Stimulated activated naive CD8-positive, alpha-beta T cell treated with anti-CD3 and anti-CD28 coated beads, Interleukin-15, amount 100 ng/mL, for 72 hours (primary cell): Measurements from ENCODE around the gene C2CD2L.

Source experiments
- ATAC-seq: fragments of 150-1000 bp; cut with Tn5 transposase; 2 replicates; pipeline ENCODE4 v1.10.0; 2021; ENCODE audit warnings: mild to moderate bottlenecking, moderate library complexity
- DNase-seq, 2 donors: peaks; one replicate each; pipeline ENCODE4 v3.0.0; 2021 to 2022
- H3K27ac Mint-ChIP-seq, 2 donors: one replicate each; pipeline ENCODE4 v1.8.0; 2022; ENCODE audit warnings: mild to moderate bottlenecking in 2 of 2, mixed read lengths in 2 of 2, moderate library complexity in 2 of 2
- H3K27me3 Mint-ChIP-seq: one replicate; pipeline ENCODE4 v1.8.0; 2022; ENCODE audit warnings: mixed read lengths
- H3K4me1 Mint-ChIP-seq: one replicate; pipeline ENCODE4 v1.8.0; 2022; ENCODE audit warnings: mild to moderate bottlenecking, mixed read lengths
- H3K4me3 Mint-ChIP-seq, 2 donors: one replicate each; pipeline ENCODE4 v1.8.0; 2022; ENCODE audit warnings: mild to moderate bottlenecking in 2 of 2, mixed read lengths in 2 of 2, moderate library complexity in 1 of 2
- H3K9me3 Mint-ChIP-seq, 2 donors: one replicate each; pipeline ENCODE4 v1.8.0; 2022; ENCODE audit warnings: mixed read lengths in 2 of 2

Gene C2CD2L

DNA sequence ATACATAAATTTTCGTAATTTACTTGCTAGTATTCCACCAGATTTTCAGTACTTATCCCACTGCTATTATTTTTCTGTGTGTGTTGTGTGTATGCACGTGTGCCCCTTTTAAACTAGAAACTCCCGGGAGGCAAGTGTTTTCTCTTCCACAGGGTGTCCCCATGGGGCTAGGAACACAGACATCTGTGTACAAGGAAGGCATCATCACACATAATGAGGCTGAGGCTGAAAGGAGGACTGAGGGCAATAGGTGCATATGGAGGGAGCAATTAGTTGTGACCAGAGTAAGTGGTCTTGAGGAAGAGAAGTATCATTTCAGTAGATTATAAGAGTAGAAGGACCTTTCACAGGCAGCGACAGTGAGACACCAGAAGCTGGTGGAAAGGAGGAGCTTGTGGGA lies 3.4 kb upstream of the C2CD2L start:
- DNase-seq = no peak
- ATAC-seq = no peak
- H3K4me3 Mint-ChIP-seq = no peak overlapping the region
- H3K27ac Mint-ChIP-seq = no peak overlapping the region
- peaks cover 48% of the 10 kb centered on the region for H3K4me1 Mint-ChIP-seq
- H3K9me3 Mint-ChIP-seq = no peaks in the 10 kb centered on the region
- no peaks in the 10 kb centered on the region for H3K27me3 Mint-ChIP-seq

DNA sequence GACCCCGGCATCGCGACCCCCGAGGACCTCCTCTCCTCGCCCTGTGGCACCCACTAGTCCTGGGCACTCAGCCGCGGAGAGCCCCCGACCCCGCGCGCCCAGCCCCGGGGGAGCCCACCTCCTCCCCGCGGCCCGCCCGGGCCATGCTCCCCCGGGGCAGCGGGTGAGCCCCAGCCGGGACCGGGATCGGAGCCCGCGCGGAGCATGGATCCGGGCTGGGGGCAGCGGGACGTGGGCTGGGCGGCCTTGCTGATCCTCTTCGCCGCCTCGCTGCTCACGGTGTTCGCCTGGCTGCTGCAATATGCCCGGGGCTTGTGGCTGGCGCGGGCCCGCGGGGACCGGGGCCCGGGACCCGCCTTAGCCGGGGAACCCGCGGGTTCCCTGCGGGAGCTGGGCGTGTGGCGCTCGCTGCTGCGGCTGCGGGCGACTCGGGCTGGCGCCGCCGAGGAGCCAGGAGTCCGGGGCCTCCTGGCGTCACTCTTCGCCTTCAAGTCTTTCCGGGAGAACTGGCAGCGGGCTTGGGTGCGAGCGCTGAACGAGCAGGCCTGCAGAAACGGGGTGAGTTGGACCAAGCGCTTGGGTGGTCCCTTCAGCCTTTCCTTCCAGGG lies 498 bp downstream of the C2CD2L start:
- Mint-ChIP-seq H3K27me3 (no peaks in the 10 kb centered on the region), H3K9me3 (no peaks in the 10 kb centered on the region), H3K27ac (peak overlapping the region; percentile 37 to 92), H3K4me3 (peak overlapping the region; percentile 96), H3K4me1 (peaks cover 57% of the 10 kb centered on the region)
- DNase-seq = peak in 1 of 2 donors; percentile 19
- ATAC-seq = peak; percentile 42

DNA sequence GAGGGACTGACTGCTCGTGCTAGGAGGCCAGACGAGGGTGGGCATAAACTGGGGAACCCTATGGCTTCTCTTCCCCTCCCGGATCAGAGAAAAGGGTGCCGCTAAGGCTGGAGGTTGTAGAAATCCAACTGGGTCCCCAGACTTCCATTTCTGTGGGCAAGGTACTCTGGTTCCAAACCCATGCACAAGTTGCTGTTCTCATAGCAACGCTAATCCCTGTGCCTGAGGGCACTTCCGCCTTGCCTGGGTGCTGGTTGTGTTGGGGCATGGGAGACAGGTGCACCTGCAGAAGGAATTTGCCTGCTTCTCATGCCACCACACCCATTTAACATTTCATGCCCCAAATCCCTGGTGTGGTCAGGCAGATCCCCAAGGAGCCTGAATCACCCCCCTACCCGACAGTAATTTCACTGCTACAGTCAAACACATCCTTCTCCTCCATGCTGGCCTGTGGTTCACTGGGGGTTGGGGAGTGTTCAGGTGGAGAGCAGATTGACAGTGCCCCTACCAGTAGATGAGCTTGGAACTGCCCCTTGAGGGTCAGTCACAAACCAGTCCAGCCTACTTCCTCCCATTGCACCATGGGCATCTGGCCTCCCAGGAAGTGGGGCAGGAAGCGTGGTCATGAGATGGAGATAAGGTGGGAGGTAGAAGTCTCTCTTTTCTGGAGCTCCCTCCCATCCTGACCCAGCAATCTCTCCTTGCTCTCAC lies 1.2 kb downstream of the C2CD2L start:
- DNase-seq (peak in 1 of 2 donors; percentile 50), ATAC-seq (peak; percentile 43)
- peak overlapping the region; percentile 96 for H3K4me3 Mint-ChIP-seq
- H3K27ac Mint-ChIP-seq = peak overlapping the region; percentile 92
- H3K4me1 Mint-ChIP-seq = peaks cover 60% of the 10 kb centered on the region
- H3K27me3 Mint-ChIP-seq = no peaks in the 10 kb centered on the region
- H3K9me3 Mint-ChIP-seq = no peaks in the 10 kb centered on the region

DNA sequence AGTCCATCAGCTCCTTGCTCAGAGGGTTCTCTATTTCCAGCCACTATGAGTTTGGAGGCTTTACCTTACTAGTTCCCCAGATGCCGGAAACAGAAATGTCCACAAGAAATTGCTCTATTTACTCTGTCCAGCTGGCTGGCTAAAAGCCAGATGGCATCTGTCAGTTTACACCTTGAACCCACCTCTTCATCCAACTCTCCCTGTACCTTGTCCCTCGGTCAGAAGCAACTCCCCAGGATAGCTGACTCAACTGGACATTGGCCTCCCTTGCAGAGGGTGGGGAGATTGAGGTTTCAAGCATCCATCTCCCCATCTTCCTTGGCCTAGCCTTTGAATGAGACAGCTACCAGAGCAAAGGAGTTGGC lies 1.7 kb downstream of the C2CD2L start:
- H3K4me1 Mint-ChIP-seq = peaks cover 63% of the 10 kb centered on the region
- H3K27me3 Mint-ChIP-seq = no peaks in the 10 kb centered on the region
- DNase-seq (no peak), ATAC-seq (no peak)
- no peak overlapping the region for H3K27ac Mint-ChIP-seq
- H3K4me3 Mint-ChIP-seq = peak overlapping the region; percentile 96
- H3K9me3 Mint-ChIP-seq = no peaks in the 10 kb centered on the region

DNA sequence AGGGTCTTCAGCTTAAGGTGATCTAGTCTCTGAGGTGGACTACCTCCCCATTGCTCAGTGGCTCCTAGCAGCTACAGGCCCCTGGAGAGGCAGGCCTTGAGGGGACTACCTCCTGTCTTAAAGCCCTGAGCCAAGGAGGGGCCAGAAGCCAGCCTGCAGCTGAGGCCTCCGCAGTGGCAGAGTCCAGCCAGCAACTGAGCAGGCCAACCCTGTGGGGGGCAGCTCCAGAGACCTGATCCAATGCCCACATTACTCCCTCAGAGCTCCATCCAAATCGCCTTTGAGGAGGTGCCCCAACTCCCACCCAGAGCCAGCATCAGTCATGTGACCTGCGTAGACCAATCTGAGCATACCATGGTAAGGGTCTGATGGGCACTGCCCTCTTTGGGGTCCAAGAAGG lies 2.7 kb downstream of the C2CD2L start:
- H3K4me3 Mint-ChIP-seq = peak overlapping the region; percentile 96
- peaks cover 69% of the 10 kb centered on the region for H3K4me1 Mint-ChIP-seq
- no peaks in the 10 kb centered on the region for H3K27me3 Mint-ChIP-seq
- DNase-seq (no peak), ATAC-seq (no peak)
- no peaks in the 10 kb centered on the region for H3K9me3 Mint-ChIP-seq
- H3K27ac Mint-ChIP-seq = no peak overlapping the region

DNA sequence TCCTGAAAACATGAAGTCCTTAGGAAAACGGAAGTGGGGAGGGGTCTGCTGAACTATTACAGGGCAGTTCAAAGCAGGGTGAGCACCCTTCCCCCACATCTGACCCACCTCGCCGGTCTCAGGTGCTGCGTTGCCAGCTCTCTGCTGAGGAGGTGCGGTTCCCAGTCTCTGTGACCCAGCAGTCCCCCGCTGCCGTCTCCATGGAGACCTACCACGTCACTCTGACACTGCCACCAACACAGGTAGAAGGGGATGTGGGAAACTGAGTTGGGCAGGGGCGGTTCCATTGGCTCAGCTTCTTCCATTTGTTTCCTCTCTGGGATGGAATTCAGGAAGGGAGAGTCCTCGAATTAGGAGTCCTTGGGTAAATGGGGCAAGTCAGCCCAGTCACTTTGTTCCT lies 3.3 kb downstream of the C2CD2L start:
- ATAC-seq (no peak), DNase-seq (no peak)
- no peak overlapping the region for H3K4me3 Mint-ChIP-seq
- no peaks in the 10 kb centered on the region for H3K9me3 Mint-ChIP-seq
- peak overlapping the region in 1 of 2 donors; percentile 44 for H3K27ac Mint-ChIP-seq
- no peaks in the 10 kb centered on the region for H3K27me3 Mint-ChIP-seq
- H3K4me1 Mint-ChIP-seq = peaks cover 70% of the 10 kb centered on the region

DNA sequence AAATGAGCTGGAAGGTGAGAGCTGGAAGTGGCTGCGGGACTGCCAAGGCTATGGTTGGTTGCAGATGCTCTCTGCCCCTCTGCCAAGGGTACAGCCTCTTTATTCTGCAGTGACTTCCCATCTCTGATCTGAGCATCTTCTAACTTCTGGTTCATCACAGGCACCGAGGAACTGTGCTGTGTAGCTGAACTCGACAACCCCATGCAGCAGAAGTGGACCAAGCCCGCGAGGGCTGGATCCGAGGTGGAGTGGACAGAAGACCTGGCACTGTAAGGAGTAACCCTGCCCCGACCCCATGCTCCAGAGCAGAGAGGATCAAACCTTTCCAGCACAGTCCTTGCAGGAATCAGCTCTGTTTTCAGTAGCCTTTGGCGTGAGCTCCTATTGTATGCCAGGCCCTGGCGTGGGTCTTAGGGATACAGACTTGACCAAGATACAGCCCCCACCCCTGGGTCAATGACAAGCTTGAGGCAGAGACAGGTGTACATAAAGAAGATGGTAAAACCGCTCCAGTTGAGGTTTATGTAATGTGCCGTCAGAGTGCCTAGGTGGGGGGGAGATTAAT lies 4.3 kb downstream of the C2CD2L start:
- Mint-ChIP-seq H3K27ac (no peak overlapping the region), H3K4me1 (peaks cover 73% of the 10 kb centered on the region), H3K4me3 (no peak overlapping the region), H3K27me3 (no peaks in the 10 kb centered on the region), H3K9me3 (no peaks in the 10 kb centered on the region)
- DNase-seq = no peak
- no peak for ATAC-seq

DNA sequence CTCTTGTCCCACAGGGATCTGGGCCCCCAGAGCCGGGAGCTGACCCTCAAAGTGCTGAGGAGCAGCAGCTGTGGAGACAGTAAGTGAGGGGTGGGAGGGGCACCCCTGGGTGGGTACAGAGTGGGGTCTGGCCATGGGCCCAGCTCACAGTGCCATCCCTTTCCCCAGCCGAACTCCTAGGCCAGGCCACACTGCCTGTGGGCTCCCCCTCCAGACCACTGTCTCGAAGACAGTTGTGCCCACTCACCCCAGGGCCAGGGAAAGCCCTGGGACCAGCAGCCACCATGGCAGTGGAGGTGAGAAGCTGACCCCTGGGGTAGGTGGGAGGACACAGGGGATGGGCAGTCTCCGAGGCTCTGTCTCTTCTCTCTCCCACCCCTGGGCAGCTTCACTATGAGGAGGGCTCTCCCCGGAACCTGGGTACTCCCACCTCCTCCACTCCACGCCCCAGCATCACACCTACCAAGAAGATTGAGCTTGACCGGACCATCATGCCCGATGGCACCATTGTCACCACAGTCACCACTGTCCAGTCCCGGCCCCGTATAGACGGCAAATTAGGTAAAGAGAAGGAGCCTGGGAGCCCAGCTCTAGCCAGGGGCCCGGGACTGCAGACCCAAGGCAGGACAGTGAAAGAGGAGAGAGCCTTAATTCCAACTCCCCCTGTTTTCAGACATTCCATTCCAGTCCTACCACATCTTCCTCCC lies 5.3 kb downstream of the C2CD2L start:
- Mint-ChIP-seq H3K27ac (peak overlapping the region in 1 of 2 donors; percentile 5), H3K4me3 (no peak overlapping the region), H3K9me3 (no peaks in the 10 kb centered on the region), H3K27me3 (no peaks in the 10 kb centered on the region), H3K4me1 (peaks cover 77% of the 10 kb centered on the region)
- DNase-seq (no peak), ATAC-seq (no peak)

DNA sequence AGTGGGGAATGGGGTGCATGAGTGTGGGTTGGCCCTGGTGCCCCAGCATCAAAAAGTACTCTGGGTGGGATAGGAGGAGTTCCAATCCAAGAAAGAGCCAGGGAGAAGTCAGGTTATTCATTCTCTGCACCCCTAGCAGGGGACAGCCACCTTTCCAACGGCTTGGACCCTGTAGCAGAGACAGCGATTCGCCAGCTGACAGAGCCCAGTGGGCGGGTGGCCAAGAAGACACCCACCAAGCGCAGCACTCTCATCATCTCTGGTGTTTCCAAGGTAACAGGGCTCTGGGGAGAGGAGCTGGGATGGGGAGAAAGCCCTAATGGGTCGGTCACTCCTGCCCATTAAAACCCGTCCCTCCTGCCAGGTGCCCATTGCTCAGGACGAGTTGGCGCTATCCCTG lies 6.6 kb downstream of the C2CD2L start:
- no peaks in the 10 kb centered on the region for H3K9me3 Mint-ChIP-seq
- DNase-seq (no peak), ATAC-seq (no peak)
- H3K27me3 Mint-ChIP-seq = no peaks in the 10 kb centered on the region
- peaks cover 71% of the 10 kb centered on the region for H3K4me1 Mint-ChIP-seq
- no peak overlapping the region for H3K27ac Mint-ChIP-seq
- H3K4me3 Mint-ChIP-seq = no peak overlapping the region

DNA sequence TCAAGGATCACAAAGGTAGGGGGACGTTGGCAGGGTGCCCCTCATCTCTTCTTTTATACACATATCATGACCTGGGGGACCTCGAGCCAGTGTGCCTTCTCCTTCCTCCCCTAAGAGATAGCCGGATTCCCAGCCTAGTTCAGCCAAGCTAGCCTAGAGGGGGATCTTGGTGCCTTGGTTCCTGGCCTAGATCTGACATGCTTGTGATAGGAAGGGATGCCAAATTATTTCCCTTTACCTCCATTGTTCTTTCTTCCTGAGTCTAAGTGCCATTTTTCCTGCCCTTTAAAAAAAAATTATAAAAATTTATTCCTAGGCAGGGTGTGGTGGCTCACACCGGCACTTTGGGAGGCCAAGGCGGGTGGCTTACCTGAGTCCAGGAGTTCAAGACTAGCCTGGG lies 7.2 kb downstream of the C2CD2L start:
- Mint-ChIP-seq H3K9me3 (no peaks in the 10 kb centered on the region), H3K27ac (peak overlapping the region in 1 of 2 donors; percentile 14), H3K4me3 (no peak overlapping the region), H3K4me1 (peaks cover 65% of the 10 kb centered on the region), H3K27me3 (no peaks in the 10 kb centered on the region)
- DNase-seq = no peak
- no peak for ATAC-seq

DNA sequence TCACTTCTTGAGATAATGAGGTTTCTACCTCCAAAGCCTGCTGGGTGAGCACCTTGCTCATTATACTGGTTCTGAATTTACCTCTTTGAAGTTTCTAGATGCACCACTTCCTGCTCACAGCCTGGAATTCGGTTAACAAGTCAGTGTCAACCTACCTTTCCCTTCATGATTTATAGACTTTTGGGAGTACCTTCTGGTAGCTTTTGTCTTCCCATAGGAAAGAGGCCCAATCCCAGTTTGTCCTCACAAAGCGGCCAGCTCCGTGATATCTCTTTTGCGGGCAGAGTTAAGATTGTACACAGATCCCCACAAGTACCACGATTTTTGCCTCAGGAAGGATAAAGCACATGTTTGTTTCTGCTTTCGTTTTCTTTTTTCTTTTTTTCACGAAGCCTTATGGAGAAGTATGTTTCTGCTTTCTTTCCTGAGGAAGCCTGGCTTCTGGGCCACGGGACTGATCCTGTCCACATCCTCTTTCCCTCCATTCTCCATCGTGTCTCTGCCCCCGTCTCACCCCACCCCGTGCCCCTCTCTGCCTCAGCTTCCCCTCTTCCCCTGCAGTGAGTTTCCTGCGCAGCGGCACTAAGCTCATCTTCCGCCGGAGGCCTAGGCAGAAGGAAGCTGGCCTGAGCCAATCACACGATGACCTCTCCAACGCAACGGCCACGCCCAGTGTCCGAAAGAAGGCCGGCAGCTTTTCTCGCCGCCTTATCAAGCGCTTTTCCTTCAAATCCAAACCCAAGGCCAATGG lies 8.5 kb downstream of the C2CD2L start:
- Mint-ChIP-seq H3K9me3 (no peaks in the 10 kb centered on the region), H3K4me1 (peaks cover 59% of the 10 kb centered on the region), H3K27me3 (no peaks in the 10 kb centered on the region), H3K27ac (peak overlapping the region; percentile 98 to 99), H3K4me3 (peak overlapping the region; percentile 85 to 88)
- peak in 1 of 2 donors; percentile 48 for DNase-seq
- peak; percentile 81 for ATAC-seq

DNA sequence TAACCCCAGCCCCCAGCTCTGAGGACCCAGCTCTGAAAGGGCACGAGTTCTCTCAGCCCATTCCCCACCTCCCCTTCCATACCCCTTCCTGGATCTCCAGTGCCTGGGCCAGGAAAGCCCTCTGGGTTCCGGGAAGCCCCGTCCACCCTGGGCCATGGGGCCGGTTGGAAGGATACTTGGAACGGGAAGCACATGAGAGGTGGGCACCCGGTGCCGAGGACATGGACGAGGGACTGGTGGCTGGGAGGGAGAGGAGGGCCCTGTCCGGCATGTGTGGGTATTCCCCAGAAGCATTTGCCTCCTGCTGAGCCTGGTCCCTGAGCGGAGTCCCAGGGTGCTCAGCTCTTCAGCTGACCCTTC lies 9.1 kb downstream of the C2CD2L start:
- ATAC-seq = no peak
- H3K4me3 Mint-ChIP-seq = peak overlapping the region; percentile 85 to 88

DNA sequence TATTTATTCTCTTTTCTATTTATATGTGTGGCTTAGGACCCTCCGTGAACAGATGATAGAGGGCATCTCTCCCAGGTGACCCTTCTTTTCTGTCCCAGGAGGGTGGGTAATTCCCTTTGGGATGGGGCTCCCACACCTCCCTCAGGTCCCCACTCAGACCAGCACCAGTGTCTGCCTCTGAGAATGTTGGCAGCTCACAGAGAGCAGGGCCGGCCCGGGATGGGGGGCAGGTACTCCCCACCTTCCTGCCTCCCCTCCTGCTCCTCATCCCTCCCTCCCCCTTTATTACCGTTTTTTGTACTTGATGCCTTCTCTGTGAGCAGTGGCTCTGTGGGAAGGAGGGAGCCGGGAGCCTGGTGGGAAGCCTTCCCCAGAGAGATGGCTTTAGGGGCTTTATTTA lies 9.5 kb downstream of the C2CD2L start:
- peak overlapping the region in 1 of 2 donors; percentile 86 for H3K27ac Mint-ChIP-seq
- ATAC-seq = no peak

More for the DNA sequence above, 9.1 kb downstream of the C2CD2L start:
- DNase-seq = no peak
- Mint-ChIP-seq H3K27ac (peak overlapping the region; percentile 98 to 99), H3K4me1 (peaks cover 61% of the 10 kb centered on the region), H3K27me3 (no peaks in the 10 kb centered on the region), H3K9me3 (no peaks in the 10 kb centered on the region)

DNA sequence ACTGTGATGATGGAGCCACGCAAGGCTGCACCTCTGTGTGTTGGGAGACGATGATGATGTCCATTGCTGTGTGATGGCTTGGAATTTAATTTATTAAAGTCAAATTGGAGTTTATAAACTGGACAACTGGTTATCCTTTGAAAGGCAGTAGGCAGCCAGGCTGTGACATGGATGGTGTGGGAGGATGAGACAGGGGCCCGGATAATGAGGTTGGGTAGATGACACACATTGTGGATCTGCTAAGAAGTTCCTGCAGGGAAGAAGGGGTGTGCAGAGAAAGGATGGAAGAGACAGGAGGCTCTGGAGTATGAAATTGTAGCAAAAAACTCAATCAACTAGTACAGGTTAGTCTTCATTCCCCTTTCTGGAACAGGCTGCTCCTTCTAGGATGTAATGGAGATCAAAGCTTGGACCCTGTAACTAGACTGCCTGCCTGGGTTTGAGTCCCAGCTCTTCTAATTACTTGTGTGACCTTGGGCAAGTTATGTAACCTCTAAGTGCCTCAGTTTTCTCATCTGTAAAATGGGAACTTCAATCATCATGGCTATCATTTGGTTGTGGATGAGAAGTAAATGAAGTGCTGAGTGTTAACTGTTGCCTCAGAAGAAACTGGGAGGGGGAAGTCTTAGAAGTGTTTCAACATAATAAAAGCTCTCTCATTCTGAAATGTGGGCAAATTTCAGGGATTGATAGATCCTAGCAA lies 10.0 kb downstream of the C2CD2L start:
- DNase-seq (no peak), ATAC-seq (no peak)
- H3K4me1 Mint-ChIP-seq = peaks cover 60% of the 10 kb centered on the region
- peak overlapping the region in 1 of 2 donors; percentile 86 for H3K27ac Mint-ChIP-seq
- no peaks in the 10 kb centered on the region for H3K9me3 Mint-ChIP-seq
- H3K4me3 Mint-ChIP-seq = no peak overlapping the region
- H3K27me3 Mint-ChIP-seq = no peaks in the 10 kb centered on the region

More for the DNA sequence above, 9.5 kb downstream of the C2CD2L start:
- DNase-seq = no peak
- H3K4me3 Mint-ChIP-seq = peak overlapping the region in 1 of 2 donors; percentile 88
- H3K4me1 Mint-ChIP-seq = peaks cover 57% of the 10 kb centered on the region
- no peaks in the 10 kb centered on the region for H3K9me3 Mint-ChIP-seq
- no peaks in the 10 kb centered on the region for H3K27me3 Mint-ChIP-seq

DNA sequence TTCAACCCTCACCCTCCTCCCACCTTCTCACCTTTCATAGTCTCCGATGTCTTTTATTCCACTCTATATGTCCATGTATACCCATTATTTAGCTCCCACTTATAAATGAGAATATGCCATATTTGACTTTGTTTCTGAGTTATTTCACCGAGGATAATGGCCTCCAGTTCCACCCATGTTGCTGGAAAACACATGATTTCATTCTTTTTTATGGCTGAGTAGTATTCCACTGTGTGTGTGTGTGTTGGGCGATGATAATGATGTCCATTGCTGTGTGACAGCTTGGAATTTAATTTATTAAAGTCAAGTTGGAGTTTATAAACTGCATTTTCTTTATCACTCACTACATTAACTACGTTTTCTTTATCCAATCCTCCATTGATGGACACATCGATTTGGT lies 11.1 kb downstream of the C2CD2L start:
- Mint-ChIP-seq H3K27me3 (no peaks in the 10 kb centered on the region), H3K4me3 (no peak overlapping the region), H3K9me3 (no peaks in the 10 kb centered on the region), H3K27ac (no peak overlapping the region), H3K4me1 (peaks cover 64% of the 10 kb centered on the region)
- ATAC-seq (no peak), DNase-seq (no peak)
